Measurements from ENCODE around the gene PIK3CD.

The PIK3CD gene

GRCh38 chr1:9719978-9720722, 68.6 kb downstream of the PIK3CD start:
- DNase-seq (ENCODE audit: low read depth), result no peak

- DNase-seq (ENCODE audit: low read depth), result no peak
Measured at GRCh38 chr1:9720785-9721605, 69.5 kb downstream of the PIK3CD start.

- DNase-seq (ENCODE audit: low read depth), result peak; percentile 67
Measured at GRCh38 chr1:9721606-9722377, 70.3 kb downstream of the PIK3CD start.

- no peak for DNase-seq (ENCODE audit: low read depth)
Measured at GRCh38 chr1:9722378-9722749, 70.8 kb downstream of the PIK3CD start.

GRCh38 chr1:9723068-9723805, 71.7 kb downstream of the PIK3CD start:
- no peak for DNase-seq (ENCODE audit: low read depth)

GRCh38 chr1:9723926-9724325, 72.4 kb downstream of the PIK3CD start:
- DNase-seq (ENCODE audit: low read depth), result no peak

- DNase-seq (ENCODE audit: low read depth), result peak; percentile 53
Measured at GRCh38 chr1:9724706-9725476, 73.4 kb downstream of the PIK3CD start.

GRCh38 chr1:9726406-9726805, 74.9 kb downstream of the PIK3CD start:
- no peak for DNase-seq (ENCODE audit: low read depth)

GRCh38 chr1:9726905-9727595, 75.5 kb downstream of the PIK3CD start:
- no peak for DNase-seq (ENCODE audit: low read depth)

GRCh38 chr1:9728451-9729295, 77.1 kb downstream of the PIK3CD start:
- no peak for DNase-seq (ENCODE audit: low read depth)

- DNase-seq (ENCODE audit: low read depth), result no peak
Measured at GRCh38 chr1:9729523-9729922, 78.0 kb downstream of the PIK3CD start.

GRCh38 chr1:9730096-9730901, 78.8 kb downstream of the PIK3CD start:
- DNase-seq (ENCODE audit: low read depth), result no peak

- no peak for DNase-seq (ENCODE audit: low read depth)
Measured at GRCh38 chr1:9731051-9731537, 79.6 kb downstream of the PIK3CD start.

- DNase-seq (ENCODE audit: low read depth), result no peak
Measured at GRCh38 chr1:9731561-9731960, 80.0 kb downstream of the PIK3CD start.

- DNase-seq (ENCODE audit: low read depth), result no peak
Measured at GRCh38 chr1:9732123-9732971, 80.8 kb downstream of the PIK3CD start.

GRCh38 chr1:9733160-9733789, 81.7 kb downstream of the PIK3CD start:
- no peak for DNase-seq (ENCODE audit: low read depth)

- no peak for DNase-seq (ENCODE audit: low read depth)
Measured at GRCh38 chr1:9735800-9736199, 84.3 kb downstream of the PIK3CD start.
